Measurements from ENCODE around the gene RMND5B.

The RMND5B gene

DNA sequence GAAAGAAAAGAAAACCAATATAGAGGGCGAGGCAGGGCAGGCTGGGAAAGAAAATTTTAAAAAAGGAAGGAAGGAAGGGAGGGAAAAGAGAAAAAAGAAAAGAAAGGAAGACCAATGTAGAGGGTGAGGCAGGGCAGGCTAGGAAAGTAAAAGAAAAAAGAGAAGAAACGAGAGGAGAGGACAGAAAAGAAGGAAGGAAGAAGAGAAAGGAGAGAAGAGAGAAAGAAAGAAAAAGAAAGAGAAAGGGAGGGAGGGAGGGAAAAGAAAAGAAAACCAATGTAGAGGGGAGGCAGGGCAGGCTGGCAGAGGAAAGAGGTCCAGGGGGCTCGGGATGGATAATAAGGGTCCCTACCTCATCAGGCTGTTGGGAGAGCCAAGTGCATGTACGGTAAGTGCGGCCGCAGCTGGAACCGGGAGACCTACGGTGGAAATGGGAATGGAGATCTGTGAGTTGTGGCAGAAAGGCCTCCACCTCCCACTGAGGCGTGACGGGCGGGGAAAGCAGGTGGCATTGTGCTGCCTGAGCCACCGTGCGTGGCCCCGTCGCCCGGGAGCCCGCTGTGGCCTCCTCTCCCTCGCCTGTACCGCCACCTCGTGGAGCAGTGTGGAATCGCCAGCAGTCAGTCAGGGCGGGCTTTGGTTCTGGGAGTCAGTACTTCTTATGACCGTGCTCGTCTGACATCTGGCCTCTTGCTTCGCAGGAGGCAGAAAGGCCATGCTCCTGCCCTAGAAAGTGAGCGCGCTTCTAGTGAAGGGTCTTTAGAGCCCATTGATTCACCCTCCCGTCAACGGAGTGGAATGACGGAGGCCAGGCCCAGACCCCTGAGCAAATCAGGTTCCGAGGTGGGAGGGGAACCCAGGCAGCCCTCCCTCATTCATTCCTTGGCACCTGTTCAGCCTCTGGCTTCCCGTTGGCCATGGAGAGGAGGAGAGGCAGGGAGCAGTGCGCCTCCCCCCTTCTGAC lies 33.2 kb downstream of the RMND5B start:
- no peak for TF ChIP-seq ZFX (IDR thresholded peaks at IDR 0.05)
- TF ChIP-seq, protein P1, sequence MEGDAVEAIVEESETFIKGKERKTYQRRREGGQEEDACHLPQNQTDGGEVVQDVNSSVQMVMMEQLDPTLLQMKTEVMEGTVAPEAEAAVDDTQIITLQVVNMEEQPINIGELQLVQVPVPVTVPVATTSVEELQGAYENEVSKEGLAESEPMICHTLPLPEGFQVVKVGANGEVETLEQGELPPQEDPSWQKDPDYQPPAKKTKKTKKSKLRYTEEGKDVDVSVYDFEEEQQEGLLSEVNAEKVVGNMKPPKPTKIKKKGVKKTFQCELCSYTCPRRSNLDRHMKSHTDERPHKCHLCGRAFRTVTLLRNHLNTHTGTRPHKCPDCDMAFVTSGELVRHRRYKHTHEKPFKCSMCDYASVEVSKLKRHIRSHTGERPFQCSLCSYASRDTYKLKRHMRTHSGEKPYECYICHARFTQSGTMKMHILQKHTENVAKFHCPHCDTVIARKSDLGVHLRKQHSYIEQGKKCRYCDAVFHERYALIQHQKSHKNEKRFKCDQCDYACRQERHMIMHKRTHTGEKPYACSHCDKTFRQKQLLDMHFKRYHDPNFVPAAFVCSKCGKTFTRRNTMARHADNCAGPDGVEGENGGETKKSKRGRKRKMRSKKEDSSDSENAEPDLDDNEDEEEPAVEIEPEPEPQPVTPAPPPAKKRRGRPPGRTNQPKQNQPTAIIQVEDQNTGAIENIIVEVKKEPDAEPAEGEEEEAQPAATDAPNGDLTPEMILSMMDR (conservative IDR thresholded peaks at IDR 0.05): peak; percentile 98
- H3K27ac ChIP-seq: no peak overlapping the region

DNA sequence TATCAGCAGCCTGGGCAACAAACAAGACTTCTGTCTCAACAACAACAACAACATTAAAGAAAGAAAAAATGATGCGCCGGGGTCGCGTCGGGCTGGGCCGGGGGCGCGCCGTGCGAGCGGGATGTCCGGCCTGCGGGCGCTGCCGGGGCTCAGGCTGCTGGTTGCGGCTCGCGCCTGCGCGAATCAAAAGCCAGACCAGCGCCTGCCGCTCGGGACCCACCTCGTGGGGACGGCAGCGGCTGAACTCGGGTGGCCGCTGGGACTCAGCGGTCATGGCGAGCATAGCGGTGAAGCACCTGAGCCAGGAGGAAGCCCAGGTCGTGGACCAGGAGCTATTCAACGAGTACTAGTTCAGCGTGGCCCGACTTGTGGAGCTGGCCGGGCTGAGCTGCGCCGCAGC lies 34.8 kb downstream of the RMND5B start:
- TF ChIP-seq, protein P1 (conservative IDR thresholded peaks at IDR 0.05): no peak
- TF ChIP-seq ZFX (IDR thresholded peaks at IDR 0.05): no peak
- no peak overlapping the region for H3K27ac ChIP-seq

DNA sequence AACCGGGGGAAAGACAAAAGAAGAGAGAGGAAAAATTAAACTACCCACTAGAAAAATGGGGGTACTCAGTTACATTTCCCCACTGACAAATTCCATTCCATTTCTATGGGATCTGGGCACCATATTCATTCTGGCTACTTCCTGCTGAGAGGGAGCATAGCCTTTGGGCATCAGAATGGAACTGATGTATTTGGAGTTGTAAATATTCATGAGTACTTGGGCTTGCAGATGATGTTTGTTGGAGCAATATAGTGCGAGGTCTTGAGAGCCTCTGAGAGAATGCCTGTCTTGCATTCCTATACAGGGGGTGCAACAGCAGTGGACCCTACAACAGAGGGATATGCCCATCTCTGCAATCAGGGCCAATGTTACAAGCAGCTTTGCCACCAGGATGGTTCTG lies 39.6 kb downstream of the RMND5B start:
- TF ChIP-seq ZFX (IDR thresholded peaks at IDR 0.05): no peak
- TF ChIP-seq, protein P1 (conservative IDR thresholded peaks at IDR 0.05): no peak
- no peak overlapping the region for H3K27ac ChIP-seq

DNA sequence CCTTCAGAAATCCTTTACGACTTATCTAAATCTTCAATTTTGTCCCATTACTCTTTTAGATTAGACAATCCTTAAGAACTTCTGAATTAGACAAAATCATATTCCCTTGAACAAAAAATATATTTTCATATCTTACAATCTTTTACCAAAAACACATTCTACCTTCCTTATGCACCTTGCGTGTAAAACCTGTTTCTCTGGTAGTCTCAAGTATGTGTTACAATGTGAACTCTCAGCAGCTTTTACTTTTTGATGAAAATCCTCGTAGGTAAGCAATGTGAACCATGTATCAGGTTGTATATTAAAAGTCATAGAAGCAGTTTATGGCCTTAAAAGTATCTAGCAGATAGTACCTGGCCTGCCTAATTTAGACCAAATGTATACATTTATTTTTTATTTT lies 43.6 kb downstream of the RMND5B start:
- no peak overlapping the region for H3K27ac ChIP-seq
- TF ChIP-seq ZFX (IDR thresholded peaks at IDR 0.05): no peak
- TF ChIP-seq, protein P1 (conservative IDR thresholded peaks at IDR 0.05): no peak

DNA sequence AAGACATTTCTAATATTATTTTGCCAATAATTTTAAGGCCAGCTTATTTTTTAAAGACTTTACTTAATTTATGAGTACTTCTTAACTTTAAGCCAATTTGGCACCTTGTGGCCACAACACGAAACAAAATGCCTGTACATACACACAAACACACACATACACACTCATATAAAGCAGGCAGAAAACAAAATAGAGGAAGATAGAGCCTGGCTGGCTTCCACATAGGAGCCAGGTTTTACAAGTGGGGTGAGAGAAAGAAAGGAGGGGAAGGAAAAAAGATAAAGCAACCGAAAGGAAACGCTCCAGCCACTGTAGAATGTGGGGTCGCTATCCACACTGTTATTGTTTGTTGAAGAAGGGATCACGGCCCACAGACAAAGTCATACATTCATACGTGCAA lies 46.0 kb downstream of the RMND5B start:
- no peak overlapping the region for H3K27ac ChIP-seq
- TF ChIP-seq, protein P1 (conservative IDR thresholded peaks at IDR 0.05): no peak
- TF ChIP-seq ZFX (IDR thresholded peaks at IDR 0.05): no peak

DNA sequence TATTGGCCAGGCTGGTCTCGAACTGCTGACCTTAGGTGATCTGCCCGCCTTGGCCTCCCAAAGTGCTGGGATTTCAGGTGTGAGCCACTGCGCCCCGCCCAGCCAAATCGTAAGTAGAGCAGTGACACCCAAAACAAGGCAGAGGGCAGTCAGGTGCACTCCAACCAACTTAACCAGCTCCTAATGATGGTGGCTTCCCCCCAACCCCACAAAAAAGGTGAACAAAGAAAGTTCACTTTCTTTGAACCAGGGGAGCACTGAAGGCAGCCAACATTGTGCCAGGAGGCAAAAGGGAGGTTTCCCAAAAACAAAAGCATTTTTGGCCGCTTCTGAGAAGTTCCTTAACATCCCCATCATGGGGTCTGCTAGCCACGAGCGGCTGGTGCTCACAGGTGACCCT lies 46.8 kb downstream of the RMND5B start:
- no peak overlapping the region for H3K27ac ChIP-seq
- no peak for TF ChIP-seq ZFX (IDR thresholded peaks at IDR 0.05)

DNA sequence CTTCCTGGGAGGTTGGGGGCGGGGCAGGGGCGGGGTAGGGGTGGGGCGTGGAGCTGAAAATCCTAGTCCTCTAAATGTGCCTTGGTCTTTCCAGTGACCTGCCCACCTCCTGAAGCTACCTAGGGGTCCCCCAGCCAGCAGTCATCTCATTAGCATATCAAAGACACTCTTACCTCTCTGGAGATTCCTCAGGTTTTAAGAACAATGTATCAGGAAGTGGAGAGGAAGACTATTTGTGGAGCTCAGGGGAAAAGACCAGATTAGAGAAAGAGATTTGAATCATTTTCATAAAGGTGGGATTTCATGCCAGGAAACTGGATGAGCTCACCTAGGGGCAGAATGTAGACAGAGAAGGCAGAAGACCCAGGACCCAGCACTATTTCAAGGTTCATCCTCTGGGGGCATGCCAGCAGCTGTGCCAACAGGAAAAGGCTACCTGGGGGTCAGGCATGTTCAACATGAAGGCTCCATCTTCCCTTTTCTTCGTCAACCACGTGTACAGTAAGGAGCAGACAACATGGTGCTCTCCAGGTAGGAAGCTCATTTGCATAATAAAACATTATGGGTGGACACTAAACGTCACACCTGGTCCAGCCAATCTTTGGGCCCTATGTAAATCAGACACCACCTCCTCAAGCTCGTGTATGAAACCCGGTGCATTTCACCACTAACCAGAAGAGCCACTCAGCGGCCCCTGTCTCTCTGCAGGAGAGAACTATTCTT lies 49.5 kb downstream of the RMND5B start:
- H3K27ac ChIP-seq: no peak overlapping the region
- no peak for TF ChIP-seq ZFX (IDR thresholded peaks at IDR 0.05)
- TF ChIP-seq, protein P1 (conservative IDR thresholded peaks at IDR 0.05): no peak
